Measurements from ENCODE around the gene TSHZ1. TPM values are rescaled to one million over a fixed set of nuclear protein-coding genes. Genes with fewer than 3 reads are reported as not detected.

The TSHZ1 gene
- total RNA-seq, 1 donor from 2014 or later = 8.0 TPM

- no peak overlapping the region for H3K4me3 Mint-ChIP-seq (ENCODE audit: unreplicated experiment)
- H3K4me1 Mint-ChIP-seq (ENCODE audit: low read depth) = peaks cover 23% of the 10 kb centered on the region
- DNase-seq (ENCODE audit: low spot score) = no peak
- no peak for TF ChIP-seq CTCF (IDR thresholded peaks at IDR 0.05)
- H3K27ac Mint-ChIP-seq (ENCODE audit: unreplicated experiment) = no peak overlapping the region
- no peaks in the 10 kb centered on the region for H3K27me3 Mint-ChIP-seq (ENCODE audit: low read depth)
- H3K9me3 Mint-ChIP-seq (ENCODE audit: low read depth) = no peaks in the 10 kb centered on the region
- peaks cover 2% of the 10 kb centered on the region for H3K36me3 Mint-ChIP-seq (ENCODE audit: low read depth)
Observed at GRCh38 chr18:75216212-75216910, 5.8 kb downstream of the TSHZ1 start.

GRCh38 chr18:75216911-75217689 lies 6.5 kb downstream of the TSHZ1 start:
- Mint-ChIP-seq H3K36me3 (ENCODE audit: low read depth) (peaks cover 2% of the 10 kb centered on the region), H3K27ac (ENCODE audit: unreplicated experiment) (no peak overlapping the region), H3K4me1 (ENCODE audit: low read depth) (peaks cover 22% of the 10 kb centered on the region), H3K27me3 (ENCODE audit: low read depth) (no peaks in the 10 kb centered on the region), H3K4me3 (ENCODE audit: unreplicated experiment) (no peak overlapping the region), H3K9me3 (ENCODE audit: low read depth) (no peaks in the 10 kb centered on the region)
- no peak for DNase-seq (ENCODE audit: low spot score)
- TF ChIP-seq CTCF (IDR thresholded peaks at IDR 0.05) = no peak

- Mint-ChIP-seq H3K9me3 (ENCODE audit: low read depth) (no peaks in the 10 kb centered on the region), H3K27ac (ENCODE audit: unreplicated experiment) (no peak overlapping the region), H3K27me3 (ENCODE audit: low read depth) (no peaks in the 10 kb centered on the region), H3K4me1 (ENCODE audit: low read depth) (peaks cover 10% of the 10 kb centered on the region), H3K36me3 (ENCODE audit: low read depth) (peaks cover 2% of the 10 kb centered on the region), H3K4me3 (ENCODE audit: unreplicated experiment) (no peak overlapping the region)
- no peak for DNase-seq (ENCODE audit: low spot score)
- TF ChIP-seq CTCF (IDR thresholded peaks at IDR 0.05) = no peak
Observed at GRCh38 chr18:75218065-75218923, 7.7 kb downstream of the TSHZ1 start.

GRCh38 chr18:75219745-75220375 lies 9.3 kb downstream of the TSHZ1 start:
- Mint-ChIP-seq H3K36me3 (ENCODE audit: low read depth) (peaks cover 2% of the 10 kb centered on the region), H3K27me3 (ENCODE audit: low read depth) (no peaks in the 10 kb centered on the region), H3K27ac (ENCODE audit: unreplicated experiment) (no peak overlapping the region), H3K9me3 (ENCODE audit: low read depth) (no peaks in the 10 kb centered on the region), H3K4me1 (ENCODE audit: low read depth) (no peaks in the 10 kb centered on the region), H3K4me3 (ENCODE audit: unreplicated experiment) (no peak overlapping the region)
- no peak for DNase-seq (ENCODE audit: low spot score)
- no peak for TF ChIP-seq CTCF (IDR thresholded peaks at IDR 0.05)

All from chondrocyte (in vitro differentiated cells).